OCI-LY7 (cell line): ENCODE data around the gene PLD1.

Experiments used
- CTCF ChIP-seq: fragments of 200-600 bp; sonication (generic); conservative IDR thresholded peaks from 2 replicates; pipeline ENCODE4 v1.5.1; 2014; ENCODE audit warnings: mild to moderate bottlenecking, antibody characterized with exemption, low read length, moderate library complexity, mixed read lengths
- EZH2phosphoT487 ChIP-seq: fragments of 200-600 bp; sonication (generic); IDR thresholded peaks from 2 replicates; pipeline ENCODE4 v1.6.1; 2018; ENCODE audit warnings: low read depth, borderline replicate concordance, mild to moderate bottlenecking, mixed run types, antibody characterized with exemption, low read length, moderate library complexity, mixed read lengths

- TF ChIP-seq CTCF: no peak
- no peak for TF ChIP-seq EZH2phosphoT487
These were observed 189.4 kb downstream of the PLD1 start for GRCh38 chr3:171620825-171621434.
